ENCODE results near the gene SNX17. TPM values are rescaled to one million over a fixed set of nuclear protein-coding genes. Genes with fewer than 3 reads are reported as not detected.

Gene SNX17, protein sequence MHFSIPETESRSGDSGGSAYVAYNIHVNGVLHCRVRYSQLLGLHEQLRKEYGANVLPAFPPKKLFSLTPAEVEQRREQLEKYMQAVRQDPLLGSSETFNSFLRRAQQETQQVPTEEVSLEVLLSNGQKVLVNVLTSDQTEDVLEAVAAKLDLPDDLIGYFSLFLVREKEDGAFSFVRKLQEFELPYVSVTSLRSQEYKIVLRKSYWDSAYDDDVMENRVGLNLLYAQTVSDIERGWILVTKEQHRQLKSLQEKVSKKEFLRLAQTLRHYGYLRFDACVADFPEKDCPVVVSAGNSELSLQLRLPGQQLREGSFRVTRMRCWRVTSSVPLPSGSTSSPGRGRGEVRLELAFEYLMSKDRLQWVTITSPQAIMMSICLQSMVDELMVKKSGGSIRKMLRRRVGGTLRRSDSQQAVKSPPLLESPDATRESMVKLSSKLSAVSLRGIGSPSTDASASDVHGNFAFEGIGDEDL
- total RNA-seq: 134 and 137 TPM in 2 replicates

DNA sequence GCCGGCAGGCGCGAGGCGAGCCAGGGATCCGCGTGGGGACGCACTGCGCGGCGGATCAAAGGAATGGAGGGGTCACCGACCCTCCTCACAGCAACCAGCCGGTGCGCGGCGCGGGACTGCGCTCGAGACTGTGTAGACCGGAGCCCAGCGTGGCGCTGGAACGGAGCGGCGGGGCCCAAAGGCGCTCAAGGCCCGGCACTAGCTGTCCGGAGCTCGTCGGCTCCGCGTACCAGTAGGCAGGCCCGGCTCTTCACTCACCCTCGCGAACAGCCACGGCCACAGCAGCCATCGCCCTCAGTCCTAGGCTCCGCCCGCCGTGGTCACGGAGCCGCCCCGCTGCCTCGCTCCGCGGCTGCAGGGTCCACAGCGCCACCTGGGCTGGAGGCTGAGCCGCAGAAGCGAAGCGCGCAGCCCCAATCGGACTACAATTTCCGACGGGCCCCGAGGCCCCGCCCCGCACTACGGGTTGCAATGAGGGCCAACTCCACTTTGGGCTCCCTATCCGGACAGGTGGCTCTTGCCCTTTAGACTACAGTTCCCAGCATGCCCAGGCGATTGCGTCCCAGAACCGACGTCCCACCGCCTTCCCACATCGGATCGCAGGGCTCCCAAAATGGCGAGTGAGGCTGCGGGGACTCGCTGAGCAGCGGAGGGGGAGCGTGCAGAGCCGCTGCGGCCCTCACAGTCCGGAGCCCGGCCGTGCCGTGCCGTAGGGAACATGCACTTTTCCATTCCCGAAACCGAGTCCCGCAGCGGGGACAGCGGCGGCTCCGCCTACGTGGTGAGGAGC, at the start of gene SNX17, which contains the start of gene EIF2B4:
Gene SNX17, plus strand, starts transcription at position 591 of the 790 bp plus-strand sequence. Its CDS starts 128 bp downstream, at position 719.
Gene EIF2B4, minus strand, starts transcription at position 313 of the 790 bp plus-strand sequence. Its CDS starts 24 bp downstream, at position 289.
- DNase-seq (ENCODE audit: low spot score): peak; percentile 100
- peak within 1 kb of the TSS; percentile 96 for H3K4me3 Mint-ChIP-seq
- peaks cover 43% of the 10 kb centered on the region for H3K4me1 Mint-ChIP-seq (ENCODE audit: low read depth)
- no peaks in the 10 kb centered on the region for H3K9me3 Mint-ChIP-seq
- H3K27me3 Mint-ChIP-seq (ENCODE audit: insufficient read depth): no peaks in the 10 kb centered on the region
- H3K36me3 Mint-ChIP-seq (ENCODE audit: low read depth): peaks cover 57% of the 10 kb centered on the region
- peak within 1 kb of the TSS; percentile 98 for H3K27ac Mint-ChIP-seq
- intact Hi-C loops (cut with micrococcal nuclease): loop anchor here (1.0 kb wide), 14 partner anchors 10 to 319 kb away; partner anchors contain the start of genes AGBL5, CAD, GTF3C2 and IFT172

DNA sequence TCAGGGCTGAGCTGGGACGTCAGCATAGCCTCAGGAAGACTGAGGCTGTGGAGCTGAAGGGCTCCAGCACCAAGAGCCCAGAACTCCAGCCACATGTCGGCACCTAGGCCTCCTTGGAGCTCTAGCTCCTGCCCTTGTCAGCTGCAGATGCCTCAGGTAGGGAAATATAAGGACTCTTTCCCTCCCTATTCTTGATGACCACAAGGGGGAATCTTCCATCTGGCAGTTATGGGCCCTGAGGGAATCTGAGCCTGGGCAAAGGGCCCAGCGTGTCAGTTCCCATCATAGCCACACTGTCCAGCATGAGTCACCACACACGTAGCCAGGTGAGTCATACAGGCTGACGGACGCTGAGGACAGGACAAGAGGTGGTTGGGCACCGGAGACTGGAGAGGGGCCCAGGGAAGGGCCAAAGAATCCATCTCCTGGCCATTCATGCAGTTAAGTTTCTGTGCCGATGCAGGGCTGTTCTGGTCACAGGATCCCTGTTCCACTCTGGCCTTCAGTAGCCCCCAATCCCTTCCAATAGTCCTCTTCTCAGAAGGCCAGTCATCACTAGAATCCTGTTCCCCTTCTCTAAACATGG, 49.4 kb upstream of the SNX17 start:
- no peak overlapping the region for H3K27ac Mint-ChIP-seq
- DNase-seq (ENCODE audit: low spot score): no peak
- peaks cover 14% of the 10 kb centered on the region for H3K36me3 Mint-ChIP-seq (ENCODE audit: low read depth)
- peaks cover 32% of the 10 kb centered on the region for H3K4me1 Mint-ChIP-seq (ENCODE audit: low read depth)
- peak overlapping the region; percentile 99 for H3K4me3 Mint-ChIP-seq
- H3K27me3 Mint-ChIP-seq (ENCODE audit: insufficient read depth): no peaks in the 10 kb centered on the region
- no peaks in the 10 kb centered on the region for H3K9me3 Mint-ChIP-seq
- intact Hi-C loops (cut with micrococcal nuclease): loop anchor here (5.0 kb wide), 1 partner anchor 974 kb away; the partner anchor contains the start of genes ADGRF3 and SELENOI

DNA sequence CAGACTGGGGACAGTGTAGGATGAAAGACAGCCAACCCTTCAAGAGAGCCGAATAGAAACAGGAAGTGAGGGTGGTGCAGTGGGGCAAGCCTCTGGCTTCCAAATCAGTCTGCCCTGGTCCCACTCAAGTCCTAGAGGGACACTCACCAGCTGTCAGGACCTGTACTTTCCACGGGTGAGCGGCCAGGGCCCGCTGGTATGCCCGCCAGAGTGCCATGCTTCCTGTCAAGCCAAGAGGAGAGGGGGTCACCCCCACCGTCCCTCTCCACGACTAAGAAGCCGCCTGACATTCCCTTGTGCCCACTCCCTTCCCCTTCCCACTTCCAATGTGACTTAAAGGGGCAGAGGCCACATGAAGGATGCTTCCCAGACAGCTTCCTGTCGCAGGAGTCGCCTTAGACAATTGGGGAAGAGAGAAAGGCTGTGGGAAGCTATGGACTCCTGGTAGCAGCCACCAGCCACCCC, 48.1 kb upstream of the SNX17 start:
- Mint-ChIP-seq H3K27me3 (ENCODE audit: insufficient read depth) (no peaks in the 10 kb centered on the region), H3K4me1 (ENCODE audit: low read depth) (peaks cover 32% of the 10 kb centered on the region), H3K36me3 (ENCODE audit: low read depth) (peaks cover 25% of the 10 kb centered on the region), H3K4me3 (peak overlapping the region; percentile 99), H3K27ac (peak overlapping the region; percentile 88), H3K9me3 (no peaks in the 10 kb centered on the region)
- no peak for DNase-seq (ENCODE audit: low spot score)
- intact Hi-C loops (cut with micrococcal nuclease): loop anchor here (2.0 to 5.0 kb wide), 6 partner anchors 14 to 975 kb away; partner anchors contain the start of genes ADGRF3, ATRAID, SELENOI and SLC30A3

GRCh38 chr2:27322766-27323595, 47.4 kb upstream of the SNX17 start, which contains the start of gene MPV17:
TSS of gene MPV17 (minus strand) at chr2:27323097. CDS start at chr2:27322517, 580 bp downstream.
- H3K4me3 Mint-ChIP-seq: peak within 1 kb of the TSS; percentile 99
- peaks cover 32% of the 10 kb centered on the region for H3K4me1 Mint-ChIP-seq (ENCODE audit: low read depth)
- no peaks in the 10 kb centered on the region for H3K27me3 Mint-ChIP-seq (ENCODE audit: insufficient read depth)
- H3K9me3 Mint-ChIP-seq: no peaks in the 10 kb centered on the region
- peak within 1 kb of the TSS; percentile 88 for H3K27ac Mint-ChIP-seq
- DNase-seq (ENCODE audit: low spot score): peak; percentile 84
- H3K36me3 Mint-ChIP-seq (ENCODE audit: low read depth): peaks cover 30% of the 10 kb centered on the region
- intact Hi-C loops (cut with micrococcal nuclease): loop anchor here (1.0 to 5.0 kb wide), 14 partner anchors 14 to 976 kb away; partner anchors contain the start of genes ADGRF3, AGBL5, ATRAID and CAD

DNA sequence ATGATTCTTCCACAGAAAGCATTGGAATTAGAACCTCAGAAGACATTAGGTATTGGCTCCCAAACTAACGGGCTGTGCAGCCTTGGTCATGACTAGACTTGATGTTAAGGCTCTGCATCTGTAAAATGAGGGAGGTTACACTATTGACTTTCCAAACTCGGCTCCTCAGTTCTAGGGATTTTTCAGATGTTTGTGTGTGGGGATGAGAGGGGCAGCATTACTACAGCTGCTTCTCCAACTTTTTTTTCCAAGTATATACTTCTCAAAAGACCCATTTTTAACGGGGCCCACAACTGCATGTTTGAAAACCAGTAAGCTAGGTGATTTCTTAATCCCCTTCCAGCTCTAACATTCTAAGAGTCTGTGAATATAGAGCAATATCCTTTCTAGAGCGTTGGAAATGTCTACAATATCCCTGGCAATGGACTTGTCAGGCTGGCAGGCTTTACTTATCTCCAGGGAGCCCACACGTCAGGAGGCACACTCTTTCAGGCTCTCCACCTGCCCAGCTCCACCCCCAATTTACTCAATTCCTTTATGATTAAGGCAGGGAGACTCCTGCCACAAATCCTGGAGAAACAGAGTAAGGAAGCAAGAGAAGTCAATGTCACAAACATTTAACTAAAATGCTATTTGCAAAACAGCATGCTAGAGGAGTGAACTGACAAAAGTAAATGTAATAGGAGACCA, 46.7 kb upstream of the SNX17 start:
- H3K36me3 Mint-ChIP-seq (ENCODE audit: low read depth): peaks cover 37% of the 10 kb centered on the region
- H3K4me3 Mint-ChIP-seq: peak overlapping the region; percentile 99
- no peaks in the 10 kb centered on the region for H3K9me3 Mint-ChIP-seq
- peaks cover 32% of the 10 kb centered on the region for H3K4me1 Mint-ChIP-seq (ENCODE audit: low read depth)
- peak overlapping the region; percentile 88 for H3K27ac Mint-ChIP-seq
- no peaks in the 10 kb centered on the region for H3K27me3 Mint-ChIP-seq (ENCODE audit: insufficient read depth)
- intact Hi-C loops (cut with micrococcal nuclease): loop anchor here (1.0 to 5.0 kb wide), 14 partner anchors 15 to 976 kb away; partner anchors contain the start of genes ADGRF3, AGBL5, ATRAID and CAD
- DNase-seq (ENCODE audit: low spot score): no peak

DNA sequence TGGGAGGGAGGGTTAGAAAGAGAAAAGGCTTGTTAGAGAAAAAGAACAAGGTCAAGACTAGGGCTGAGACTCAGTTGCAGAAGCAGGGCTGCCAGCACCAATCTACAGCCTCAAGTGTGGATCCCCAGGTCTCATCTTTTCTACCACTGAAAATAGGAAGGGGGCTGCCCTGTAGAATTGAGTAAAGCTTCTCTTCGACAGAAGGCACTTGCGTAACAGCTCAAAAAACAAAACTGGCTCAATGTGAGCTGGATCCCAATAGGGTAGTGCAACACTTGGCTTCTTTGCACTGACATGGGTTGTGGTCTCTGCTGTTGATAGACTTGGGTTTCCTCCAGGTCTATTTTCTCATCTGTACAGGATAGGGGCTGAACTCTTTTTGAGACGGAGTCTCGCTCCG, 45.7 kb upstream of the SNX17 start:
- Mint-ChIP-seq H3K27ac (peak overlapping the region; percentile 9), H3K4me3 (peak overlapping the region; percentile 36), H3K36me3 (ENCODE audit: low read depth) (peaks cover 42% of the 10 kb centered on the region), H3K9me3 (no peaks in the 10 kb centered on the region), H3K27me3 (ENCODE audit: insufficient read depth) (no peaks in the 10 kb centered on the region), H3K4me1 (ENCODE audit: low read depth) (peaks cover 32% of the 10 kb centered on the region)
- intact Hi-C loops (cut with micrococcal nuclease): loop anchor here (5.0 kb wide), 1 partner anchor 977 kb away; the partner anchor contains the start of genes ADGRF3 and SELENOI
- no peak for DNase-seq (ENCODE audit: low spot score)

GRCh38 chr2:27335311-27335710, 35.1 kb upstream of the SNX17 start:
- H3K4me1 Mint-ChIP-seq (ENCODE audit: low read depth): no peaks in the 10 kb centered on the region
- no peak overlapping the region for H3K4me3 Mint-ChIP-seq
- no peaks in the 10 kb centered on the region for H3K9me3 Mint-ChIP-seq
- H3K36me3 Mint-ChIP-seq (ENCODE audit: low read depth): peaks cover 35% of the 10 kb centered on the region
- intact Hi-C loops (cut with micrococcal nuclease): no loop called here
- H3K27me3 Mint-ChIP-seq (ENCODE audit: insufficient read depth): no peaks in the 10 kb centered on the region
- no peak for DNase-seq (ENCODE audit: low spot score)
- no peak overlapping the region for H3K27ac Mint-ChIP-seq

GRCh38 chr2:27336173-27336572, 34.2 kb upstream of the SNX17 start:
- intact Hi-C loops (cut with micrococcal nuclease): no loop called here
- Mint-ChIP-seq H3K4me3 (no peak overlapping the region), H3K9me3 (no peaks in the 10 kb centered on the region), H3K27ac (no peak overlapping the region), H3K27me3 (ENCODE audit: insufficient read depth) (no peaks in the 10 kb centered on the region), H3K36me3 (ENCODE audit: low read depth) (peaks cover 38% of the 10 kb centered on the region), H3K4me1 (ENCODE audit: low read depth) (no peaks in the 10 kb centered on the region)
- no peak for DNase-seq (ENCODE audit: low spot score)

DNA sequence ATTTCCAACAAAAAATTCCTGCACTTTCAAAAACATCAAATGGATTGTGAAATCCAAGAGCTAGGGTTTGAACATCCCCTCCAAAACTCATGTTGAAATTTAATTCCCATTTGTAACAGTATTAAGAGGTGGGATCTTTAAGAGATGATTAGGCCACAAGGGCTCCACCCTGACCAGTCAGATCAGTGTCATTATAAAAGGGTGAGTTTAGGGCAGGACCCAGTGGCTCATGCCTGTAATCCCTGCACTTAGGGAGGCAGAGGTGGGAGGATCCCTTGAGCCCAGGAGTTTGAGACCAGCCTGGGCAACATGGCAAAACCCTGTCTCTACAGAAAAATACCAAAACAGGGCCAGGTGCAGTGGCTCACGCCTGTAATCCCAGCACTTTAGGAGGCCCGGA, 22.8 kb upstream of the SNX17 start:
- Mint-ChIP-seq H3K27ac (no peak overlapping the region), H3K4me3 (no peak overlapping the region), H3K36me3 (ENCODE audit: low read depth) (peaks cover 14% of the 10 kb centered on the region)

GRCh38 chr2:27350106-27350693, 20.2 kb upstream of the SNX17 start:
- intact Hi-C loops (cut with micrococcal nuclease): loop anchor here (10.0 kb wide), 1 partner anchor 1545 kb away; the partner anchor contains the start of gene WDR43
- DNase-seq (ENCODE audit: low spot score): no peak
- Mint-ChIP-seq H3K9me3 (no peaks in the 10 kb centered on the region), H3K36me3 (ENCODE audit: low read depth) (peaks cover 12% of the 10 kb centered on the region), H3K27ac (no peak overlapping the region), H3K27me3 (ENCODE audit: insufficient read depth) (no peaks in the 10 kb centered on the region), H3K4me3 (no peak overlapping the region), H3K4me1 (ENCODE audit: low read depth) (peaks cover 44% of the 10 kb centered on the region)

More for the DNA sequence above, 22.8 kb upstream of the SNX17 start:
- no peaks in the 10 kb centered on the region for H3K9me3 Mint-ChIP-seq
- intact Hi-C loops (cut with micrococcal nuclease): no loop called here
- no peaks in the 10 kb centered on the region for H3K27me3 Mint-ChIP-seq (ENCODE audit: insufficient read depth)
- H3K4me1 Mint-ChIP-seq (ENCODE audit: low read depth): peaks cover 27% of the 10 kb centered on the region
- DNase-seq (ENCODE audit: low spot score): no peak

All from activated T-helper 1 cell treated with anti-CD3 and anti-CD28 coated beads, Interleukin-12 subunit alpha, Interleukin-12 subunit beta, Interleukin-2, Interleukin-4 antibody, amounts not matched to agents 30 ng/mL and 10 ng/mL and 1 ng/mL, durations not matched to agents 14 hours and 24 hours and 36 hours (primary cell).